ENCODE measurements around the gene RAP1A.

DNA sequence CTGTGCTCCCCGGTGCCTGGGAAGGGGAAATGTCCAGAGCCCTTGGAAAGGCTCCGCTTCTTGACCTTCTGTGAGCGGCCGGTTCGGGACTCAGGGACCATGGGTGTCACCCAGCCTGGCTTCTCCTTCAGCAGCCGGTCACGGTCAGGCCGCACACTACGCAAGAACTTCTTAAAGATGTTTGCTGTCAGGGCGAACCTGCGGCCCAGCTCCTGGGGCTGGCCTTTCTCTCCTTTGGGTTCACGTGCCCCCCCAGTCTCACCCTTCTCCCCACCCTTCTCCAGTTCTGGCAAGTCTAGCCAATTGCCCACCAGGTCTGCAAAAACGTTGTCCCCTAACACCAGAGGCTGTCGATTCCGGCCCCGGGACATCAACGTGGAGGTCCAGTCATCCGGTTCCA lies 107.5 kb downstream of the RAP1A start:
- TF ChIP-seq CTCF (IDR thresholded peaks at IDR 0.05; ENCODE audit: low read depth, low read length) (no peak), POLR2A (IDR thresholded peaks at IDR 0.05; ENCODE audit: extremely low read depth, insufficient read length) (no peak)

Data from NB4 (cell line).